Activated CD4-positive, alpha-beta memory T cell treated with anti-CD3 and anti-CD28 coated beads for 36 hours (primary cell): ENCODE measurements around the gene HARBI1. TPM values are rescaled to one million over a fixed set of nuclear protein-coding genes. Genes with fewer than 3 reads are reported as not detected.

Experiments used
- CTCF ChIA-PET: fragments of 350-600 bp; sonication (Branson Sonifier 250); formaldehyde crosslinking; loops from one replicate; lab custom pipeline; 2021; ENCODE audit warnings: antibody characterized with exemption, inconsistent platforms; lab: Charles Lee
- POLR2A ChIA-PET: fragments of 350-600 bp; sonication (Branson Sonifier 250); formaldehyde crosslinking; loops from one replicate; lab custom pipeline; 2021; ENCODE audit warnings: antibody characterized with exemption; lab: Charles Lee
- DNase-seq: peaks from one replicate; pipeline ENCODE4 v3.0.0-alpha.2; 2020
- H3K27ac Mint-ChIP-seq: one replicate; pipeline ENCODE4 v1.8.0; 2021; ENCODE audit warnings: mixed read lengths
- H3K27me3 Mint-ChIP-seq: one replicate; pipeline ENCODE4 v1.8.0; 2021; ENCODE audit warnings: mixed read lengths
- H3K36me3 Mint-ChIP-seq: one replicate; pipeline ENCODE4 v1.8.0; 2021; ENCODE audit warnings: mixed read lengths
- H3K4me1 Mint-ChIP-seq: one replicate; pipeline ENCODE4 v1.8.0; 2021; ENCODE audit warnings: low read depth, mixed read lengths
- H3K4me3 Mint-ChIP-seq: one replicate; pipeline ENCODE4 v1.8.0; 2021; ENCODE audit warnings: mild to moderate bottlenecking, mixed read lengths
- H3K9me3 Mint-ChIP-seq: one replicate; pipeline ENCODE4 v1.8.0; 2021; ENCODE audit warnings: mixed read lengths
- intact Hi-C: fragments of 100-400 bp; cut with micrococcal nuclease; formaldehyde crosslinking; loops from one replicate; pipeline ENCODE4 v1.15.1; 2023
- total RNA-seq, 2 experiments: library from RNA; stranded (reverse); gene quantifications; one replicate each; pipeline ENCODE4 v1.2.3, GENCODE V29; 2021

Gene HARBI1
- total RNA-seq, 2 experiments from 2014 or later = 3.1 TPM

- Mint-ChIP-seq H3K4me3 (no peak overlapping the region), H3K4me1 (no peaks in the 10 kb centered on the region), H3K27me3 (no peaks in the 10 kb centered on the region), H3K36me3 (peaks cover 20% of the 10 kb centered on the region), H3K9me3 (no peaks in the 10 kb centered on the region), H3K27ac (no peak overlapping the region)
- DNase-seq = no peak
- POLR2A ChIA-PET = interaction anchor here (0.6 to 0.7 kb wide), 2 partner anchors 39 to 50 kb away, joined by 3 read pairs; no protein-coding TSS in a partner anchor
- intact Hi-C loops = no loop called here
- CTCF ChIA-PET = interaction anchor here (0.7 to 1.9 kb wide), 2 partner anchors 13 to 137 kb away, joined by 6 to 9 read pairs; partner anchors contain the start of genes ATG13 and HARBI1
These were observed 13.2 kb upstream of the HARBI1 start for GRCh38 chr11:46630237-46630636.

GRCh38 chr11:46628961-46629360, 11.9 kb upstream of the HARBI1 start:
- Mint-ChIP-seq H3K4me1 (no peaks in the 10 kb centered on the region), H3K9me3 (no peaks in the 10 kb centered on the region), H3K27ac (peak overlapping the region; percentile 18), H3K4me3 (no peak overlapping the region), H3K27me3 (no peaks in the 10 kb centered on the region), H3K36me3 (peaks cover 21% of the 10 kb centered on the region)
- no peak for DNase-seq
- intact Hi-C loops = no loop called here
- CTCF ChIA-PET = interaction anchor here (1.9 kb wide), 1 partner anchor 11 kb away, joined by 9 read pairs; the partner anchor contains the start of genes ATG13 and HARBI1
- POLR2A ChIA-PET = no interaction called here

- Mint-ChIP-seq H3K27me3 (no peaks in the 10 kb centered on the region), H3K36me3 (peaks cover 19% of the 10 kb centered on the region), H3K9me3 (no peaks in the 10 kb centered on the region), H3K4me1 (peaks cover 11% of the 10 kb centered on the region), H3K27ac (no peak overlapping the region), H3K4me3 (no peak overlapping the region)
- intact Hi-C loops = no loop called here
- no peak for DNase-seq
- CTCF ChIA-PET = no interaction called here
- POLR2A ChIA-PET = no interaction called here
These were observed 8.4 kb upstream of the HARBI1 start for GRCh38 chr11:46625406-46625805.

GRCh38 chr11:46618837-46619236, 1.8 kb upstream of the HARBI1 start:
- ChIA-PET CTCF (interaction anchor here (0.8 to 3.3 kb wide), 17 partner anchors 9 to 569 kb away, joined by 3 to 36 read pairs (median 4); partner anchors contain the start of genes AMBRA1, ARHGAP1, CHRM4 and ZNF408), POLR2A (interaction anchor here (0.7 to 2.4 kb wide), 3 partner anchors 25 to 115 kb away, joined by 3 to 8 read pairs (median 6); partner anchors contain the start of genes AMBRA1, ARHGAP1 and ZNF408)
- no peak for DNase-seq
- intact Hi-C loops = loop anchor here (10.0 kb wide), 1 partner anchor 374 kb away; no protein-coding TSS in a partner anchor
- H3K9me3 Mint-ChIP-seq = no peaks in the 10 kb centered on the region
- peaks cover 7% of the 10 kb centered on the region for H3K36me3 Mint-ChIP-seq
- H3K4me3 Mint-ChIP-seq = peak overlapping the region; percentile 26
- peak overlapping the region; percentile 49 for H3K27ac Mint-ChIP-seq
- no peaks in the 10 kb centered on the region for H3K27me3 Mint-ChIP-seq
- peaks cover 39% of the 10 kb centered on the region for H3K4me1 Mint-ChIP-seq

- no peaks in the 10 kb centered on the region for H3K9me3 Mint-ChIP-seq
- H3K27ac Mint-ChIP-seq = peak overlapping the region; percentile 98
These were observed 916 bp upstream of the HARBI1 start for GRCh38 chr11:46617972-46618314.

GRCh38 chr11:46616551-46617133, 385 bp downstream of the HARBI1 start:
- Mint-ChIP-seq H3K4me3 (peak overlapping the region; percentile 93), H3K4me1 (peaks cover 39% of the 10 kb centered on the region), H3K36me3 (peaks cover 4% of the 10 kb centered on the region), H3K9me3 (no peaks in the 10 kb centered on the region), H3K27ac (peak overlapping the region; percentile 98), H3K27me3 (no peaks in the 10 kb centered on the region)
- intact Hi-C loops = loop anchor here (1.0 to 10.0 kb wide), 7 partner anchors 22 to 936 kb away; partner anchors contain the start of genes AMBRA1, ARHGAP1 and CELF1
- DNase-seq = no peak
- ChIA-PET CTCF (interaction anchor here (0.6 to 3.3 kb wide), 11 partner anchors 13 to 264 kb away, joined by 3 to 36 read pairs (median 6); partner anchors contain the start of gene AMBRA1), POLR2A (interaction anchor here (0.6 to 1.3 kb wide), 3 partner anchors 22 to 57 kb away, joined by 3 to 4 read pairs (median 3); partner anchors contain the start of gene AMBRA1)

More at GRCh38 chr11:46617972-46618314, 916 bp upstream of the HARBI1 start:
- Mint-ChIP-seq H3K36me3 (peaks cover 7% of the 10 kb centered on the region), H3K4me1 (peaks cover 39% of the 10 kb centered on the region), H3K4me3 (peak overlapping the region; percentile 93), H3K27me3 (no peaks in the 10 kb centered on the region)
- intact Hi-C loops = loop anchor here (1.0 to 10.0 kb wide), 7 partner anchors 24 to 935 kb away; partner anchors contain the start of genes AMBRA1, ARHGAP1 and CELF1
- DNase-seq = no peak
- POLR2A ChIA-PET = interaction anchor here (0.7 to 2.4 kb wide), 4 partner anchors 23 to 269 kb away, joined by 3 to 6 read pairs (median 4); partner anchors contain the start of genes ARHGAP1 and ZNF408
- CTCF ChIA-PET = interaction anchor here (0.7 to 3.3 kb wide), 23 partner anchors 10 to 570 kb away, joined by 3 to 36 read pairs (median 4); partner anchors contain the start of genes AMBRA1, ARHGAP1, CHRM4 and ZNF408

- Mint-ChIP-seq H3K36me3 (no peaks in the 10 kb centered on the region), H3K4me1 (peaks cover 35% of the 10 kb centered on the region), H3K4me3 (peak overlapping the region; percentile 12), H3K27me3 (no peaks in the 10 kb centered on the region), H3K27ac (peak overlapping the region; percentile 38), H3K9me3 (no peaks in the 10 kb centered on the region)
- ChIA-PET CTCF (interaction anchor here (2.8 to 3.3 kb wide), 2 partner anchors 21 to 126 kb away, joined by 9 to 36 read pairs; partner anchors contain the start of gene AMBRA1), POLR2A (interaction anchor here (1.2 kb wide), 1 partner anchor 22 kb away, joined by 3 read pairs; the partner anchor contains the start of gene AMBRA1)
- no peak for DNase-seq
- intact Hi-C loops = loop anchor here (2.0 to 10.0 kb wide), 4 partner anchors 55 to 937 kb away; partner anchors contain the start of gene CELF1
These were observed 1.3 kb downstream of the HARBI1 start for GRCh38 chr11:46615756-46616155.

- Mint-ChIP-seq H3K27ac (no peak overlapping the region), H3K9me3 (no peaks in the 10 kb centered on the region), H3K36me3 (no peaks in the 10 kb centered on the region), H3K4me1 (peaks cover 16% of the 10 kb centered on the region), H3K27me3 (no peaks in the 10 kb centered on the region), H3K4me3 (no peak overlapping the region)
- no peak for DNase-seq
- POLR2A ChIA-PET = no interaction called here
- CTCF ChIA-PET = interaction anchor here (1.2 kb wide), 1 partner anchor 122 kb away, joined by 7 read pairs; no protein-coding TSS in a partner anchor
- intact Hi-C loops = loop anchor here (10.0 kb wide), 1 partner anchor 368 kb away; no protein-coding TSS in a partner anchor
These were observed 4.7 kb downstream of the HARBI1 start for GRCh38 chr11:46612326-46612725.

- Mint-ChIP-seq H3K36me3 (no peaks in the 10 kb centered on the region), H3K27me3 (no peaks in the 10 kb centered on the region), H3K4me1 (peaks cover 16% of the 10 kb centered on the region), H3K27ac (no peak overlapping the region), H3K4me3 (no peak overlapping the region), H3K9me3 (no peaks in the 10 kb centered on the region)
- POLR2A ChIA-PET = interaction anchor here (0.8 kb wide), 1 partner anchor 18 kb away, joined by 4 read pairs; the partner anchor contains the start of gene AMBRA1
- intact Hi-C loops = loop anchor here (10.0 kb wide), 1 partner anchor 367 kb away; no protein-coding TSS in a partner anchor
- no peak for DNase-seq
- CTCF ChIA-PET = interaction anchor here (1.2 kb wide), 2 partner anchors 18 to 122 kb away, joined by 5 to 7 read pairs; partner anchors contain the start of gene AMBRA1
These were observed 5.3 kb downstream of the HARBI1 start for GRCh38 chr11:46611526-46612304.

GRCh38 chr11:46609386-46609785, 7.6 kb downstream of the HARBI1 start:
- H3K27me3 Mint-ChIP-seq = no peaks in the 10 kb centered on the region
- POLR2A ChIA-PET = no interaction called here
- peaks cover 3% of the 10 kb centered on the region for H3K4me1 Mint-ChIP-seq

GRCh38 chr11:46607516-46607915, 9.5 kb downstream of the HARBI1 start:
- Mint-ChIP-seq H3K9me3 (no peaks in the 10 kb centered on the region), H3K27ac (no peak overlapping the region), H3K36me3 (no peaks in the 10 kb centered on the region), H3K4me1 (peaks cover 7% of the 10 kb centered on the region), H3K27me3 (no peaks in the 10 kb centered on the region), H3K4me3 (no peak overlapping the region)
- ChIA-PET CTCF (no interaction called here), POLR2A (no interaction called here)
- DNase-seq = no peak
- intact Hi-C loops = no loop called here

More at GRCh38 chr11:46609386-46609785, 7.6 kb downstream of the HARBI1 start:
- DNase-seq = no peak
- H3K36me3 Mint-ChIP-seq = no peaks in the 10 kb centered on the region
- no peak overlapping the region for H3K27ac Mint-ChIP-seq
- intact Hi-C loops = no loop called here
- H3K9me3 Mint-ChIP-seq = no peaks in the 10 kb centered on the region
- no peak overlapping the region for H3K4me3 Mint-ChIP-seq
- CTCF ChIA-PET = no interaction called here
